ENCODE results near the gene CNTN2. TPM values are rescaled to one million over a fixed set of nuclear protein-coding genes. Genes with fewer than 3 reads are reported as not detected.

CNTN2 gene
- total and polyA plus RNA-seq, 8 donors: 0.12 to 2.2 (median 0.58) TPM; not detected in 3

GRCh38 chr1:205038132-205038786 is 4.8 kb upstream of the CNTN2 start:
- peaks cover 4 to 38% (median 16%) of the 10 kb centered on the region in 3 donors for H3K27me3 ChIP-seq
- peaks cover 0 to 8% (median 3%) of the 10 kb centered on the region in 4 donors for H3K4me1 ChIP-seq
- WGBS, 5 donors: 70 to 80% (median 79%) methylated on average over 5 to 6 of the region's 6 CpGs
- no peaks in the 10 kb centered on the region for H3K9me3 ChIP-seq
- TF ChIP-seq EP300 (IDR thresholded peaks at IDR 0.05) (no peak), CTCF (IDR thresholded peaks at IDR 0.05) (no peak), POLR2A (IDR thresholded peaks at IDR 0.05) (no peak), POLR2AphosphoS5 (IDR thresholded peaks at IDR 0.05) (no peak)
- DNase-seq: no peak
- H3K27ac ChIP-seq: no peak overlapping the region
- H3K36me3 ChIP-seq: no peaks in the 10 kb centered on the region
- intact Hi-C loops (cut with DNase I; ENCODE audit: low total_unique reads): no loop called here
- H3K4me3 ChIP-seq: no peak overlapping the region

- WGBS, 5 donors: 24 to 43% (median 33%) methylated on average over 4 of the region's 4 CpGs
- peaks cover 12 to 67% (median 42%) of the 10 kb centered on the region in 3 donors for H3K27me3 ChIP-seq
- TF ChIP-seq CTCF (IDR thresholded peaks at IDR 0.05): no peak
- no peak for TF ChIP-seq EP300 (IDR thresholded peaks at IDR 0.05)
- TF ChIP-seq POLR2A (IDR thresholded peaks at IDR 0.05): no peak
- no peak for TF ChIP-seq POLR2AphosphoS5 (IDR thresholded peaks at IDR 0.05)
Observed at GRCh38 chr1:205041001-205041715, 1.9 kb upstream of the CNTN2 start.

DNA sequence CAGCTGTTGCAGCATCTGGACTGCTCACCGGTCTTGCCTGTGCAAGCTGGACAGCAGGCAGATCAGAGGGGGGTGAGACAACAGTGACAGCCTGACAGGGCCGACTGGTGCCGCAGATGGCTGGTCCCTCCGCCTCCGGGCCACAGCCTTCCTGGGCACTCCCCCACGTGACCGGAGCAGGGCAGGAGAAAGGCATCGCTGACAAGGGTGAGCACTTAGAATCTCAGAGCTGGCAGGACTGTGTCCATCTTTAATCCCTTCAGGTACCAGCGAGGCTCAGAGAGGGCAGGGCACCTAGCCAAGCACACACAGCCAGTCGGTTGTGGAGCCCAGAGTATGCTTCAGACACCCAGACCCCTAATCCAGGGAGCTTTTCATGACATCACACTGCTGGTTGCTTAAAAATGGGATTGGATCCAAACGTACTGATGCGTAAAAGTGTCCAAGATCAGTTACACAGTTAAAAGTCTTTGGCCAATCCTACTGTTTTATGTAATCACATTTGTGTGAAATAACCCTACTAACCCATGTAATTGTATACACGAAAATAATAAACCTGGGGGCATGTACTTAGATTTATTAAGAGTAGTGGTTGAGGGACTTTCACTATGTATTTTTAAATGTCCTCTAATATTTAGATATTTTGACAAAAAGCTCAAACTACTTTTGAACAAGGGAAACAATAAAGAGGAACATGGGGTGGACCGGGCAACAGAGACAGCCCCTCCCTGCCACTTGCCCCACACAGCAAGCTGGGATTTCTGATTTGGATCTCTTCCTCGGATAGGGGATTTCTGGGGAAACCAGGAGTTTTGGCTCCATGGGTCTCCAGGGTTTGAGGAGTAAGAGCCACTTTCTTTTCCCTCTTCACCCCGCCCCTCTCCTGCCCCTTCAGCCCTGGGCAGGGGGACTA is 758 bp upstream of the CNTN2 start:
- intact Hi-C loops (cut with DNase I; ENCODE audit: low total_unique reads): no loop called here
- Histone ChIP-seq H3K36me3 (no peaks in the 10 kb centered on the region), H3K27ac (no peak overlapping the region), H3K27me3 (peaks cover 12 to 78% (median 52%) of the 10 kb centered on the region in 3 donors), H3K9me3 (no peaks in the 10 kb centered on the region), H3K4me1 (peaks cover 0 to 13% (median 5%) of the 10 kb centered on the region in 4 donors), H3K4me3 (peak overlapping the region in 1 of 4 donors; percentile 9)
- WGBS, 5 donors: 44 to 64% (median 60%) methylated on average over 11 to 16 of the region's 16 CpGs
- no peak for DNase-seq
- TF ChIP-seq POLR2AphosphoS5 (IDR thresholded peaks at IDR 0.05) (no peak), POLR2A (IDR thresholded peaks at IDR 0.05) (no peak)

More at GRCh38 chr1:205041001-205041715, 1.9 kb upstream of the CNTN2 start:
- intact Hi-C loops (cut with DNase I; ENCODE audit: low total_unique reads): no loop called here
- no peak overlapping the region for H3K4me3 ChIP-seq
- no peak overlapping the region for H3K27ac ChIP-seq
- H3K36me3 ChIP-seq: no peaks in the 10 kb centered on the region
- H3K4me1 ChIP-seq: peaks cover 0 to 13% (median 5%) of the 10 kb centered on the region in 4 donors
- no peak for DNase-seq
- H3K9me3 ChIP-seq: no peaks in the 10 kb centered on the region

DNA sequence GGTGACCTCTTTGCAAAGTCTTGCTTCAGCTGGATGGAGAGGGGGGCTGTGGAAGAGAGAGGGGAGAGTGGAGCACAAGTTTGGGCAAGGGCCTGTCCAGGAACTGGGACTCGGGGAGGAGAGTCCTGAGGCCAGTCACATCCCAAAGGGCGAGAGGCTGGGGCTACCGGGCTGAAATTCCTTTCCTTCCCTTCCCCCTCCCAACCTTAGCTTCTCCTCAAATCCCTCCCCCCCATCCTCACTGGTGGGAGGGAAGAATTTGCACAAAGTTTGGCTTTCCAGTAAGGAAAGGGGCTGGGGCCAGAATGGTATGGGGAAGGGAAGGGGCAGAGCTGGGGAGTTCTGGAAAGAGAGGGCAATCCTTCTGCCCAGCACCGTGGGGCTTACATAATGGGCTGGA is 854 bp downstream of the CNTN2 start:
- no peak for DNase-seq
- Histone ChIP-seq H3K36me3 (no peaks in the 10 kb centered on the region), H3K27me3 (peaks cover 12 to 92% (median 59%) of the 10 kb centered on the region in 3 donors), H3K4me3 (no peak overlapping the region), H3K4me1 (peaks cover 0 to 13% (median 5%) of the 10 kb centered on the region in 4 donors), H3K9me3 (no peaks in the 10 kb centered on the region), H3K27ac (no peak overlapping the region)
- TF ChIP-seq POLR2AphosphoS5 (IDR thresholded peaks at IDR 0.05): no peak
- TF ChIP-seq POLR2A (IDR thresholded peaks at IDR 0.05): no peak
- no peak for TF ChIP-seq CTCF (IDR thresholded peaks at IDR 0.05)
- TF ChIP-seq EP300 (IDR thresholded peaks at IDR 0.05): no peak
- intact Hi-C loops (cut with DNase I; ENCODE audit: low total_unique reads): no loop called here
- WGBS, 5 donors: 18 to 37% (median 28%) methylated on average over 4 of the region's 4 CpGs
